Tongue (tissue), 2 donors: Measurements from ENCODE around the gene ST6GALNAC4. TPM values are rescaled to one million over a fixed set of nuclear protein-coding genes. Genes with fewer than 3 reads are reported as not detected.
A peak's percentile ranks its signal among the peaks of the same experiment; 100 is the strongest.
"Not testable (repeated sequence)": the region's sequence is repeated elsewhere in the genome, so short reads cannot be mapped to it uniquely, and the experiment has no call there.

Experiments
- DNase-seq: peaks from one replicate; pipeline ENCODE4 v3.0.0-alpha.2; 2015
- total RNA-seq: library from RNA; depleted of rRNA; stranded (reverse); fragments of >200 nt; gene quantifications from one replicate; pipeline ENCODE4 v1.2.3, GENCODE V29; 2014

The ST6GALNAC4 gene
- total RNA-seq, 1 donor from 2014 or later, result 39.8 TPM

DNA sequence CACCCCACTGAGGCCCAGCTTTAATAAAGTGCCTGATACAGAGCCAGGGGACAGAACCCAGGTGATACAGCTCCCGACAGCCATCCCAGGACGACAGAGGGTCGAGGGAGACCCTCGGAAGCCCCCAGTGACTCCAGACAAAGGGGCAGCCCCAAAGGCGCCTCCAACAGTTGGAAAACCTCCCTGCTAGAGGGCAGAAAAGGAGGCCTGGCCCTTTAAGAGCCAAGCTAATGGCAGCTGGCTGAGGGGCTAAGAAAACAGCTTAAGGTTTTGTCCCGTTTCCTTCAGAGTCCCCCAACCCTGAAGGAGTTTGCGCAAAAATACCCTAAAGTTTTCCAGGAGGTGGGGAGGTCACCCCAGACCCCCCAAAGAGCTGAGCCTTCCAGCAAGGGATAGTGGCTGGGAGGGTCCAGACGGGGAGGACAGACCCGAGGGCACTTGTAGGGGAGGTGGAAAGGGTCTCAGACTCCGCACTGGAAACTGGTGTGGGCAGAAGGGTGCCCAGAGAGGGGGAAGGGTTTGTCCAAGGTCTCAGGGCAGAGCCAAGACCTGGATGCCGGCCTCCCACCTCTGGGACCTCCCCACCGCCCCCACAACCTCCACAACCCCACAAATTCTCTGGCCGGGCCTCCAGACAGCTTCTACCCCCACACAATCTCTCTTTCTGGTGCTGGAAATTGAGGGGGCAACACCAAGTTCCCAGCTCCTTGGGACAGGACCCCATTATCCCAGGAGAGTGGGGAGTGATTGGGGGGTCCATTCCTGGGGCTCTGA is 31.1 kb downstream of the ST6GALNAC4 start:
- DNase-seq, result no peak

DNA sequence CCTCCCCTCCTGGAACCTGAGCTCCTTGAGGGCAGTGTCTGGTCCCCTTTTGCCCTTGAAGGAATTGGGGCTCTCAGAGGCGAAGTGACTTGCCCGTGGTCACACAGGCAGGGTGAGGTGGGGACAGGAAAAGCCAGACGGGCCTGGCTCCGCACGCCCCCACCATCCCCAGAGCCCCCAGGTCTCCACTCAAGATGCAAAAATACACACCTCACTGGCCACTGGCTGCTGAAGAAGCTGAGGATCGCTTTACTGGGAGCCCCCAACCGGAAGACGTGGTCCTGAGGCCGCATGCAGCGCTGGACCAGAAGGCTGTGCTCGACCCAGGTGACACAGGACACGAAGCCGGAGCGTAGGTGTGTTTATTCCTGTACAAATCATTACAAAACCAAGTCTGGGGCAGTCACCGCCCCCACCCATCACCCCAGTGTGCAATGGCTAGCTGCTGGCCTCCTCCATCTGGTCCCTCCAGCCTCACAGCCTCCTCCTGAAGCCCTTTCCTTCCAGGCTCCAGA is 31.8 kb downstream of the ST6GALNAC4 start:
- no peak for DNase-seq

DNA sequence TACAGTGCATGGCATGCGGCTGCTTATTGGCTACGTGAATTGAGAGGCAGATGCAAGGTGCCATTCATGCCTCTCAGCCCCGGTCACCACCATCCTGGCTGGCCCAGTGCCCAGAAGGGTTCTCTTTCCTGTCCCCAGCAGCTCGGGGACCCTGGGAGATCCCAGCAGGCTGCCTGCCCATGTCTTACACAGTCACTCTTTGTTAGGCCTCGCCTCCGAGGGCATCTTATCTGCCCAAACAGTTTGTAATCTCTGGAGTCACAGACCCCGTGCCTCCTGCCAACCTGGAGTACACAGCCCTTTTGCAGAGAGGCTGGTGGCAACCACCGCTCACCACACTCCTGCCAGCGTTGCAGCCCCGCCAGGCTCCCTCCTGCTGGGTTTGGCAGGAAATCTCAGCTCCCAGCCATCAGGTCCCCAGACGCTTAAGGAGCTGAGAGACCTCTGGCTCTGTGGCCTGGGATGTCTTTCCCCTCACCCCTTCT is 32.4 kb downstream of the ST6GALNAC4 start:
- peak; percentile 68 for DNase-seq

DNA sequence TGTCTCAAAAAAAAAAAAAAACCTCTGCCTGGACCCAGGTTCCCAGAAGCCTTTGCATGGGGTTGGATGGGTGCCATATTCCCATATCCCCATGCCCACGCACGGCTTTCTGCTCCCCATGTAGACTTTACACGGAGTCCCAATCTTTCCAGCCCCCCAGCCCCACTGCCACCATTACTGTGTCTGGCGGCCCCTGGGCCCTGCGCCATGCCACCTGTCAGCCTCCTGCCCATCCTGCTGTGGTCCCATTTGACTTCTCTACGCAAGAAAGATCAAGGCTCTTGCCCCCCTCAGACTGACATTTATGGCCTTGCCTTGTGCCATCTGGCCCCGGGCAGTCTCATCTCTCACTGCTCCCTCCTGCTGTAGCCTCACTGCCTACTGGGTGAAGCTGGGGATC is 32.9 kb downstream of the ST6GALNAC4 start:
- no peak for DNase-seq

DNA sequence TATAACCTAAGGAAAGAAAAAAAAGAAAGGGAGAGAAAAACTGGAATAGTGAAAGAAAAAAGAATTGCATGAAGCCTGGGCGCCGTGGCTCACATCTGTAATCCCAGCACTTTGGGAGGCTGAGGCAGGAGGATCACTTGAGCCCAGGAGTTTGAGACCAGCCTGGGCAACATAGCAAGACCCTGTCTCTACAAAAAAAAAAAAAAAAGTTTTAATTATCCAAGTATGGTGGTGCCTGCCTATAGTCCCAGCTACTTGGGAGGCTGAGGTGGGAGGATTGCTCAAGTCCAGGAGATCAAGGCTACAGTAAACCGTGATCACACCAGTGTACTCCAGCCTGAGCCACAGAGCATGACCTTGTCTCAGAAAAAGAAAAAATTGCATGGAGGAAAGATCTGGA is 35.1 kb downstream of the ST6GALNAC4 start:
- not testable (repeated sequence) for DNase-seq

DNA sequence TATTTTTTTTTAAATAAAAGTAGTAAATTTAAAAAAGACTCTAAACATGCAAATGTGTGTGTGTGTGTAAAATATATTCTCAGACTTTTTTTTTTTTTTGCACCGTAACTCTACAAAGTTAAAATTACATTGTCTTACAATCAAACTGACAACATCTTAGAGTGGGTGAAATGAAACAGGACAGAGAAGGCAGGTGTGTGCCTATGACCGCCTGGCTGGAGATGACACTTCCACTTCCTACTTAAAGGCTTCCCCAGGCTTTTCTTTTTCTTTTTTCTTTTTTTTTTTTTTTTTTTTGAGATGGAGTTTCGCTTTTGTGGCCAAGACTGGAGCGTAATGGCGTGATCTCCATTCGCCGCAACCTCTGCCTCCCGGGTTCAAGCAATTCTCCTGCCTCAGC is 36.7 kb downstream of the ST6GALNAC4 start:
- DNase-seq, result no peak

DNA sequence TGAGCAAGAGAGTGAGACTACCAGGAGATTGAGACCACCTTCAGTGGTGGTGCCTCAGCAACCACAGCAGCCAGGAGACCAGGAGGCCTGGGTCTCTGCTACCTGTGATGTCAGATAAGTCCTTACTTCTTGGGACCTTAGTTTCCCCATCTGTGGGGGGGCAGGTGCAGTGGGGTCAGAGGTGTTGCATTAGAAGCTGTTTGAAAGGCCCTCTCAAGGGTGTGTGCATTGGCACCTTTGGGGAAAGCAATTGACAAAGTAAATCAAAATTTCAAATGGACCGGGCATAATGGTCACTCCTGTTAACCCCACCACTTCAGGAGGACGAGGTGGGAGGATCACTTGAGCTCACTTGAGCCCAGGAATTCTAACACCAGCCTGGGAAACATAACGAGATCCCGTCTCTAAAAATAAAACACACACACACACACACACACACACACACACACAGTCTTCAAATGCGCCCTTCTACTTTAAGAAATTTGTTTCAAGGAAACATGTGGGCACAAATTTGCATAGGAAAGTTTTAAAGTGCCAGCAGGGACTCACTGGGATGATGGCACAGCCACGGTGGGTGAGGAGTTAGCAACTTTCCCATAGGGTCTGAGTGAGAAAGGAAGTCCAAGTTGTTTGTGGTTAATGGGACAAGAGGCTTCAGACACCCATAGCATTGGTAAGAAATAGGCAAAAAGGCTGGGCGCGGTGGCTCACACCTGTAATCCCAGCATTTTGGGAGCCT is 38.0 kb downstream of the ST6GALNAC4 start:
- DNase-seq, result no peak

DNA sequence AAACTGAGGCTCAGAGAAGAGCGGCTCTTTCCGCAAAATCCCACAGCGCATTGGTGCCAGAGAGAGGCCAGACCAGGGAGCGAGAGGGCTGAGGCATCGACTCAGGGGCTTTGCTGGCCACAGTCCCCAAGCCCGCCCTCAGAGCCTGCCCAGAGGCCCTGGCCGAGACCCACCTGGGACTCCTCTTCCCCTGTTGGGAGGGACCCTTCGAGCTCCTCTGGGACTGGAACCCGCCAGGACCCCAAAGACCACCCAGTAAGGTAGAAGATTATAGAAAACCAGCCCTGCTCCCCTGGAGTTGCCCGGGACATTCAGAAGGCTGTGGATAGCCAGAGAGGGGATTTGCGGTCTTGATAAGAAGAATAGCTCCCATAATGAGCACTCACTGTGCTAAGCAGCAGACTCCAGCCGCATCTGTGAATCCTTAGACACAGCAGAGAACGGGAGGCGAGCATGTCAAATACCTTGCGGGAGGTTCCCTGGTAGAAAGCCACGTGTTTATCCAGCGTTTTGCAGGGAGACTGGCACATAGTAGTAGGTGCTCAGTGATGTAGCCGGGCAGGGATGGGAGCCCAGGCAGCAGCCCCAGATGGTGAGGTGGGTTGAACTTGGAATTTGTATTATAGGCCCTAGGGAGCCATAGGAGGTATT is 38.7 kb downstream of the ST6GALNAC4 start:
- DNase-seq, result no peak

DNA sequence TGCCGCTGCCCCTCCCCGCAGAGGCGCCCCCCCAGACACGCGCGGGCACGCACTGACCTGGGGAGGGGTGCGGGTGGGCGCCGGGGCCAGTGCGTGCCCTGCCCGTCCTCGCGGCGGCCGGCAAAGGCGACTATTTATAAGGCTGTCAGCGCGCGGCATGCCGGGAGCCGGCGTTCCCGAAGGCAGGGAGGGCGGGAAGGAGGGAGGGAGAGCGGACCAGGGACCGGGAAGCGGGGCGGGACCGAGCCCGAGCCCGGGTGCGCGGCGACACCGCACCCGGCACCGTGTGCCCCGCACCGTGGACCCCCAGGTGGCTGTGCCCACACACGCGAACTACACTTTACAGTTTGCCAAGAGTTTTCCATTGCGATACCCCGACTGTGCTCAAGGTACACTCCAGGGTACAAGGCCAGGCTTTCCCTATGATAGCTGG is 39.3 kb downstream of the ST6GALNAC4 start, which contains the start of gene AK1:
AK1 (minus strand) TSS at position 110 of the 433 bp plus-strand sequence. CDS start 3,058 bp downstream, outside the sequence.
- peak; percentile 91 for DNase-seq

DNA sequence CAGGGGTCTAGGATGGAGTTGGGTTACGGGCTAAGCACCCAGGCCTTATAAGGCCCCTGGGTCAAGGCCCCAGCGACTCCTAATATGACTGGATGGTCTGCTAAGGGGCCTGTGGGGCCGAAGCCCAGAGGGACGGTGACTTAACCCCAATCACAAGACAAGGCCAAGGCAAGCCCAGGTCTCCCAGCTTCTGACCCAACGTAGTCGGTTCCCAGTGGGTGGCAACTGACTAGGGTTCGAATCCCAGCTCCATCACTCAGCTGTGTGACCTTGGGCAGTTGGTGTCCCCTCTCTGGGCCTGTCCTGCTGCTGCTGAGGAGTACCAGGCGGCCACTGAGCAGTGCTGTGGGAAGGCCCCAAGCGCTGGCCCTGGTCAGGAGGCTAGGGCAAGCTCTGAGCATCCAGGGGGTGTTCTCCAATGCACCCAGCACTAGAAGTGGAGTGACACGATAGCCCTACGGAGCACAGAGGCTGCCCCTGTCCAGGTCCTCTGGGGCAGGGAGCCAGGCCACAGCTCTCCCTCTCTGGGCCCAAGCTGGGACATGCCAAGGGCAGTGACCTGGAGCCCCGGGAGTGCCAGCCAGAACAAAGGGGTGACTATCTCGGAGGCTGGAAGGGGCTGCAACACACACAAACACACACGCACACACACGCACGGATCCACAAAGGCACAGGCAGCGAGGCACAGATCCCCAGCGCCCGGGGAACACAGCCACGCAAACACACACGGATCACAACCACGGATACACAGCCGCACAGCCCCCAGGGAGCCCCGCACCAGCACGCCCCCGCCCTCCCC is 39.9 kb downstream of the ST6GALNAC4 start:
- peak; percentile 58 for DNase-seq

DNA sequence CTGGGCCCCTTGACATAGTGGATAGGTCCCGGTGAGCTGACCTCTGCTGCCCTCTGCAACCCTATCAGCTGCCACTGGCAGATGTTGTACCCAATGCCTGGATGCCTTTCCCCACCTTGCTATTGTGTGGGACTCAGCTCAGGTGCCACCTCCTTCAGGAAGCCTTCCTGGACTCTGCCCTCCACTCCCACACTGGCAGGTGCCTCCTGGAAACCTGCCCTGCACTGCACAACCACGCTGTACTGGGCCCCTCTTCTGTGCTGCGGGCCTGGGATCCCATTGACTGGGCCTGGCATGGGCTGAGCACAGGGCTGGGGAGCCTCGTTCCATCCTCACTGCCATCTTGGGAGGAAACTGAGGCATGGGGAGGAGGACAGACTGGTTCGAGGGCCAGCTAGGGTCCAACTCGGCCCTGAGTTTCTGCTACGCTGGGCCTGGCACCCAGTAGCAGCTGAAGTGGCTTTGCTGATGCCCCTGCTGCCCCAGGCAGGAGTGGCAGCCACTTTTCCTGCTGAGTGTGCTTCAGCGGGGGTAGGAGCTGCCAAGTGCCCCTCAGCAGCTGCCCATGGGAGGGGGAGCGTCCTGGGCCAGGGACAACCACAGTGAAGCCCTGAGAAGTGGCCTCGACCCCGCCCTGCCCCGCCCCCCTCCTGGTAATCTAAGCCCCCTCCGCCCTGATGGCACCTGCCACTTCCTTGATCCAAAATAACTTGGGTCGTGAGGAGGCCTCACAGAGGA is 40.6 kb downstream of the ST6GALNAC4 start:
- peak; percentile 92 for DNase-seq

DNA sequence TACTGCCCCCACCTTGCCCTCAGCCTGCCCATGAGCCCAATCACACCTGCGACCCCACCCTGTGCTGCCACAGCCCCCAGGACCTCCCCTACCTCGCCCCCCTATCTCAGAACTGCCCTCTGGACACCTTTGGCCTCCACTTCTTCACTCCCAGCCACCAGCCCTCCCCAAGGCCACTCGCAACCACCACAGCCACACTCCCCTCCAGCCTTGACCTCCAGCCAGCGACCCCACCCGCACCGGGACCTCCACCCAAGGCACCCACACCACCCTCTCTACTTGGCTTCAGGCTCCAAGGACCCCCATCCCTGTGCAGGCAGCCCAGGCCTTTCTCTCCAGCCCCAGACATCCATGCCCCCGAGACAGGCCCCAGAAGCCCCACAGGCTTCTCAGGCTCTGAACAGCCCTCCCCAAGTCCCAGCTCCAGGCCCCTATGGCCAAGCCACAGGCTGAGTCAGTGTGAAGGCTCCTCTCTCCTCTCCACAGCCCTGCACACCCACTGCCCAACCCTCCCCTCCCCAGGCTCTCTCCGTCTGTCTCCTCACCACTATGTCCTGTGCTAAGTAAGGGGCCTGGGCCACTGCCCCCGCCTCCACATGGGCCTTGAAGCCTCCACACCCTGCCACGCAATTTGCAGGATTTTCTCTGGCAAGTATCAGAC is 41.4 kb downstream of the ST6GALNAC4 start:
- peak; percentile 51 for DNase-seq

DNA sequence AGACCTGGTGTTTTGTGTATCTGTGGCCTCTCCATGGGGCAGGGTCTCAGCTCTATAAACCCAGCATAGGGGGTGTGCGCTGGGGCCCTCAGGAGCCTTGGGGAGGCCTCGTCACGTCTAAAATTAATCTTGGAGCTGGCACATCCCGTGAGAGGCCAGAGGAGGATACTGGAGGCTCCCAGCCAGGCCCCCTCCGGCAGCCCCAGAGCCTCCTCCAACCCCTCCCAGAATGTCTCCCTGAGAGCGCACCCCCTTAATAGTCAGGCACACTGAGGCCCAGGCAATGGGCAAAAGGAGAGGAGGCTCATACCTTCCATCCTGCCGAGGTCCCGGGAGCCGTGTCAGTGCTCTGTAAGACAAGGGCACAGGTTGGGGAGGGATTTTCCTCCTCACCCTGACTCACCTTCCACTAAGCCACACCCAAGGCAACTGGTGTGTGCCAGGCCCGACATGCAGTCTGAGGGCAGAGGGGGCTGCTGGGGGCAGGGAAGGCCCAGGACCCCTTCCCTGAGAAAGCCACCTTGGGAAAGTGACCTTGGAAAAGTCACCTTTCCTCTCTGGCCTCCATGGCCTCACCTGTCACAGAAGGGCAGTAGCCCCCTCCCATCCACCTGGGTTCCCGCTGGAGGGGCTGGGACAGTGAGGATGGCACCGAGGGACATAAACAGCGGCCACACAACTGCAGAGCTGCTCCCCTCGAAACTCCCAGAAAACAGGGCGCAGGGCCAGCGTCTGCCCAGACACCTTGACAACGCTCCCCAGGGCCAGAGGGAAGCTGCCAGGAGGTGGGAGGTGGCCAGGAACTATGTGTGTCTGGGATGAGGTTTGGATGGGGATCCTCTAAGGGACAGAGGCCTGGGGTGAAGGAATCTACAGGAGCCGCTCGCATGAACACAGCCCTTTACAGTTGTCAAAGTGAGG is 42.3 kb downstream of the ST6GALNAC4 start:
- DNase-seq, result no peak

DNA sequence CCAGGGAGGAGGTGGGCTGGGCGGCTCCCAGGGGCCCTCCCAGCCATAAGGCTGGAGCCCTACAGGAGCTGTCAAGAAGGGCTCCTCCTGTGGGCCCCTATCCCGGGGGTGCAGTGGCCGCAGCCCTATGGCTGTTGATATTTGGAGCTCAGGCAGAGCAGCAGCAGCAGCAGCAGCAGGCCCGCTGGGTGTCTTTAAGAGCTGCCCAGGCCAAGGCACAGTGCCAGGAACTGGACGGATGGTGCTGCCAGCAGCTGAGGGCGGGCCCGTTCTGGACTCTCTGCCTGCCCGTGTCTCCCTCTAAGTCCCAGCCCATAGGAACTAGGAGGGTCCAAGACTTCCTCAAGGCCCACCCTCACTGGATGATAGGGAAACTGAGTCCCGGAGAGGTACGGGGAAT is 43.0 kb downstream of the ST6GALNAC4 start:
- DNase-seq, result peak; percentile 88

DNA sequence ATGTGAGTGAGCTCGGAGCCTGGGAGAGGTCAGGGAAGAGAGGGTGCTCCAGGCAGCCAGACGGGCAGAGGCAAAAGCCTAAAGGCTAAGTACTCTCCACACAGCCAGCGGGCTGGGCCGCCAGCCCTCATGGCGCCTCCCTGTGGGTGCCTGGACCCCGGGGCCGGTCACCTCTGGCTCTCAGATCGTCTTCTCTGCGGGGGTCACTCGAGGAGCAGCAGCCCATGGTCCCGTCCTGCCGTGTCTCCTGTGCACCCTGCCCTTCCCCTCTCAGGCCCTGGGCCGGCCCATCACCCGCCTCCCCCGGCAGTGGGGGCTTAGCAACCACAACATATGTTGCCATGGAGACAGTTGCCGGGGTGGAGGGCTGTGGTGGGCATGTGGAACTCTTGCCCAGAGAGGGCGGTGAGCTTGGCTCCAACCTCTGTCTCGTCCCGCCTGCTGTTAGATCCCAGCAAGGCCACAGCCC is 43.6 kb downstream of the ST6GALNAC4 start:
- DNase-seq, result peak; percentile 88

DNA sequence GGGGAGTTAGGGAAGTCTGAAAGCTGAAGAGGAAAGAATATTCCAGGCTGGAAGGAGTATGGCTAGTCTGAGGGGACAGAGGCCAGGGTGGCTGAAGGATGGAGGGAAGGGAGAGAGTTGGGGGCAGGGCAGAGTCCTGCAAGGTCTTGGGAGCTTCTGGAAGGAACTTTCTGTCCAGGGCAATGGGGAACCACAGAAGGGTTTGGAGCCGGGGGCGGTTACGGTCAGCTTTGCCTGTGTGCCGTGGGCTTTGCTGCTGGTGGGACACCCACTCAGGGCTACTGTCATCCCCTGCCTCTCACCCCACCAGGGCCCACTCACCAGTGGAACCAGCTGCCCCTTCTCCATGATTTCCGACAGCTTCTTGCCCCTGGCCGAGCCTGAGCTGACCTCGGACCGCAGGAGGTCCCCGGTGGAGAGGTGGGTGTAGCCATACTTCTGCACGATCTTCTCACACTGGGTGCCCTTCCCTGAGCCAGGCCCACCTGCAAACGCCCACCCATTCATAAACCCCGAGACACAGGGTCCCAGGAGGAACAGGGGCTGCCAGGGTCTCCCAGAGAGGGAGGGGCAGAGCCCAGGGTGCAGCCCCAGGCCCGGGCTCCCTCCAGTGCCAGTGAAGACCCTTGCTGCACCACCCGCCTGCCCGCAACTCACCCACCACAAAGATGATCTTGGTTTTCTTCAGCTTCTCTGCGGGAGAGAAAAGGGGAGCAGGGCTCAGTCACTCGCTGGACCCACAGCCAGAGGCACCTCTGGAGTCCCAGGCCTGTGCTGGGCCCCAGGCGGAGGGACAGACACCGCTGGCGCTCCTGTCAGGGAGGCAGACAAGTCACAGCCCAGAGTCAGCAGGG is 44.2 kb downstream of the ST6GALNAC4 start:
- DNase-seq, result no peak

DNA sequence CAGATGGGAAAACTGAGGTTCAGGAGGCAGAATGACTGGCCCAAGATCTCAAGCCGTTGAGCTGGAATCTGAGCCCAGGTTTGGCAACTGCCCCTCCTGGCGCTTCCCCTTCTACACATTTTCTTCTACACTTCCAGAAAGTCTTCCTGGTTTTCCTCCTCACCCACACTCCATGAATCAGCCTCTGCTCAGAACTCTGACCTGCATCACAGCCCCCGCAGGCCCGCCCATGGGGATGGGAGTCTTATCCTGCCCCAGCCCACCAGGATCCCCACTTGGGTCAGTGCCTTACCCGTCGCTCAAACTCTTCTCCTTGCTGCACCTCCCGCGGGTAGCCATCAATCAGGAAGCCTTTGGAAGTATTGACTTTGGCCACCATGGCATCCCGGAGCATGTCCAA is 45.3 kb downstream of the ST6GALNAC4 start:
- DNase-seq, result no peak

DNA sequence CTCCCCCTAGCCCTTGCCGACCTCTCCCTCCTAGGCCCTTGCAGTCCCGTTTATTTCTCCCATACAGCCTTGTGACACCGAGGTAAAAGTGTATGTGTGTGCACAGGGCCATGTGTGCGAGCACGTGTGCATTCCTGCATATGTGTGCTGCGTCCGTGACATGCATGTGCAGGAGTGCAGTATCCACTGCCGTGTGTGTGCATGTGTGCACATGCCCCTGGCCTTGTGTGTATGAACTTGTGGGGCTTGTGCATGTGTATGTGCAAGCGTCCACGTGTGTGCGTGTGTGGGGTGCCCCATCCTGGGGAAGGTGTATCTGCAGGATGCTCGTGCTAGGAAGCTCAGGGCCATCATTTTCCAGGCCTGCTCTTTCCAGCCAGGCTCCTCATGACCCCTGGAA is 46.0 kb downstream of the ST6GALNAC4 start:
- DNase-seq, result no peak
